ENCODE measurements around the gene GLI3.

- TF ChIP-seq EZH2 (IDR thresholded peaks at IDR 0.05; ENCODE audit: insufficient read depth, poor library complexity, severe bottlenecking) (no peak), EZH2phosphoT487 (IDR thresholded peaks at IDR 0.05; ENCODE audit: insufficient read depth, low read depth) (no peak)
Measured at GRCh38 chr7:42155584-42156290, 81.3 kb downstream of the GLI3 start.

Measured in GM23248 (cell line).